ENCODE data around the gene TMEM213.

DNA sequence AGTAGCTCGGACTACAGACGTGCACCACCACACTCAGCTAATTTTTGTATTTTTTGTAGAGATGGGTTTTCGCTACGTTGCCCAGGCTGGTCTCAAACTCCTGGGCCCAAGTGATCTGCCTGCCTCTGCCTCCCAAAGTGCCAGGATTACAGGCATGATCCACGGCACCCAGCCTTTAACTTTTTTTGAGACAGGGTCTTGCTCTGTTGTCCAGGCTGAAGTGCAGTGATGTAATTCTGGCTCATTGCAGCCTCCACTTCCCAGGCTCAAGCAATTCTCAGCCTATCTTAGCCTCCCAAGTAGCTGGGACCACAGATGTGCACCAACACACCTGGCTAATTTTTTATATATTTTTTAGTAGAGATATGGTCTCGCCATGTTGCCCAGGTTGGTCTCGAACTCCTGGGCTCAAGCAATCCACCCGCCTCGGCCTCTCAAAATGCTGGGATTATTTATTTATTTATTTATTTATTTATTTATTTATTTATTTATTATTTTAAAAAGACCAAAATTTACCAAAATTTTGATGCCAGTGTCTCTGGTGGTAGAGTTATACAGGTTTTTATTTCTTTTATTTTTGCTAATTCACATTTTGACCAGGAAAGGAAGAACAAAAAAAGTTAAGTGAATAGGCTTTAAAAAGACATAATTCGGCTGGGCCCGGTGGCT lies 25.2 kb downstream of the TMEM213 start:
- no peak for TF ChIP-seq EZH2phosphoT487 (IDR thresholded peaks at IDR 0.05; ENCODE audit: borderline replicate concordance)
- no peak for TF ChIP-seq CTCF (conservative IDR thresholded peaks at IDR 0.05; ENCODE audit: low read length)
